ENCODE results near the gene GSTA5.
"Not testable (repeated sequence)": the region's sequence is repeated elsewhere in the genome, so short reads cannot be mapped to it uniquely, and the experiment has no call there.

GRCh38 chr6:52861151-52861550 lies 20.5 kb upstream of the GSTA5 start:
- not testable (repeated sequence) for TF ChIP-seq CTCF (IDR thresholded peaks at IDR 0.05; ENCODE audit: low read depth, low read length, missing input control); MAX (IDR thresholded peaks at IDR 0.05); ZBTB33 (IDR thresholded peaks at IDR 0.05); JUND (IDR thresholded peaks at IDR 0.05); RXRA (IDR thresholded peaks at IDR 0.05); REST (IDR thresholded peaks at IDR 0.05); ATF3 (IDR thresholded peaks at IDR 0.05); FOXA2 (IDR thresholded peaks at IDR 0.05)
